Activated naive CD4-positive, alpha-beta T cell treated with anti-CD3 and anti-CD28 coated beads, Interleukin-2, amount 50 U/mL, for 72 hours (primary cell): ENCODE results near the gene CDKL4. TPM values are rescaled to one million over a fixed set of nuclear protein-coding genes. Genes with fewer than 3 reads are reported as not detected.
A peak's percentile ranks its signal among the peaks of the same experiment; 100 is the strongest.
"Not testable (repeated sequence)": the region's sequence is repeated elsewhere in the genome, so short reads cannot be mapped to it uniquely, and the experiment has no call there.

Experiments
- ATAC-seq, 2 donors: fragments of 150-1000 bp; cut with Tn5 transposase; 2 replicates each; pipeline ENCODE4 v1.10.0; 2021; ENCODE audit warnings: mild to moderate bottlenecking in 2 of 2, moderate library complexity in 2 of 2
- DNase-seq, 2 donors: peaks; one replicate each; pipeline ENCODE4 v3.0.0; 2021 to 2022; ENCODE audit warnings: low spot score in 2 of 2
- H3K27ac Mint-ChIP-seq, 2 donors: one replicate each; pipeline ENCODE4 v1.8.0; 2022; ENCODE audit warnings: mild to moderate bottlenecking in 2 of 2, mixed read lengths in 2 of 2
- H3K36me3 Mint-ChIP-seq, 2 donors: one replicate each; pipeline ENCODE4 v1.8.0; 2022; ENCODE audit warnings: mixed read lengths in 2 of 2
- H3K9me3 Mint-ChIP-seq, 2 donors: one replicate each; pipeline ENCODE4 v1.8.0; 2022; ENCODE audit warnings: mixed read lengths in 2 of 2
- total RNA-seq, 2 donors: library from RNA; stranded (reverse); gene quantifications; one replicate each; pipeline ENCODE4 v1.2.3, GENCODE V29; 2022

The CDKL4 gene
- total RNA-seq, 2 donors from 2014 or later, result not detected

GRCh38 chr2:39142904-39143605 lies 100.7 kb downstream of the CDKL4 start:
- Mint-ChIP-seq H3K36me3 (no peaks in the 10 kb centered on the region), H3K27ac (no peak overlapping the region), H3K9me3 (no peaks in the 10 kb centered on the region)
- DNase-seq (no peak), ATAC-seq (no peak)

- H3K9me3 Mint-ChIP-seq, result no peaks in the 10 kb centered on the region
- DNase-seq, result no peak
- no peak for ATAC-seq
- H3K36me3 Mint-ChIP-seq, result no peaks in the 10 kb centered on the region
- no peak overlapping the region for H3K27ac Mint-ChIP-seq
These were observed 102.2 kb downstream of the CDKL4 start for GRCh38 chr2:39141334-39142271.

- not testable (repeated sequence) for H3K27ac Mint-ChIP-seq
These were observed 102.8 kb downstream of the CDKL4 start for GRCh38 chr2:39140948-39141333.

GRCh38 chr2:39140322-39140847 lies 103.4 kb downstream of the CDKL4 start:
- DNase-seq (no peak), ATAC-seq (no peak)
- Mint-ChIP-seq H3K36me3 (no peaks in the 10 kb centered on the region), H3K9me3 (no peaks in the 10 kb centered on the region), H3K27ac (no peak overlapping the region)

More at GRCh38 chr2:39140948-39141333, 102.8 kb downstream of the CDKL4 start:
- not testable (repeated sequence) for H3K9me3 Mint-ChIP-seq, H3K36me3 Mint-ChIP-seq, ATAC-seq, DNase-seq

GRCh38 chr2:39139511-39140237 lies 104.1 kb downstream of the CDKL4 start:
- DNase-seq (no peak), ATAC-seq (no peak)
- Mint-ChIP-seq H3K36me3 (no peaks in the 10 kb centered on the region), H3K9me3 (no peaks in the 10 kb centered on the region), H3K27ac (no peak overlapping the region)

GRCh38 chr2:39138837-39139211 lies 104.9 kb downstream of the CDKL4 start:
- H3K9me3 Mint-ChIP-seq, result no peaks in the 10 kb centered on the region
- no peak for ATAC-seq
- H3K36me3 Mint-ChIP-seq, result no peaks in the 10 kb centered on the region
- no peak for DNase-seq
- no peak overlapping the region for H3K27ac Mint-ChIP-seq

- not testable (repeated sequence) for H3K36me3 Mint-ChIP-seq, H3K27ac Mint-ChIP-seq, H3K9me3 Mint-ChIP-seq, DNase-seq, ATAC-seq
These were observed 105.5 kb downstream of the CDKL4 start for GRCh38 chr2:39138187-39138836.

- ATAC-seq (peak in 1 of 2 donors; percentile 26), DNase-seq (no peak)
- Mint-ChIP-seq H3K36me3 (no peaks in the 10 kb centered on the region), H3K9me3 (no peaks in the 10 kb centered on the region), H3K27ac (no peak overlapping the region)
These were observed 107.0 kb downstream of the CDKL4 start for GRCh38 chr2:39136799-39137198.

GRCh38 chr2:39135690-39136259 lies 108.0 kb downstream of the CDKL4 start:
- ATAC-seq (no peak), DNase-seq (no peak)
- H3K36me3 Mint-ChIP-seq, result no peaks in the 10 kb centered on the region
- peak overlapping the region in 1 of 2 donors; percentile 82 for H3K27ac Mint-ChIP-seq
- no peaks in the 10 kb centered on the region for H3K9me3 Mint-ChIP-seq

- no peak overlapping the region for H3K27ac Mint-ChIP-seq
- H3K9me3 Mint-ChIP-seq, result peaks cover 0 to 4% of the 10 kb centered on the region in 2 donors
- DNase-seq, result no peak
- no peaks in the 10 kb centered on the region for H3K36me3 Mint-ChIP-seq
- ATAC-seq, result no peak
These were observed 110.4 kb downstream of the CDKL4 start for GRCh38 chr2:39133215-39133851.

- Mint-ChIP-seq H3K36me3 (peaks cover 0 to 10% of the 10 kb centered on the region in 2 donors), H3K27ac (peak overlapping the region; percentile 65 to 77), H3K9me3 (peaks cover 0 to 4% of the 10 kb centered on the region in 2 donors)
- DNase-seq, result peak in 1 of 2 donors; percentile 69
- peak; percentile 71 to 76 for ATAC-seq
These were observed 114.8 kb downstream of the CDKL4 start for GRCh38 chr2:39128919-39129391.

GRCh38 chr2:39127973-39128372 lies 115.8 kb downstream of the CDKL4 start:
- Mint-ChIP-seq H3K9me3 (peaks cover 0 to 4% of the 10 kb centered on the region in 2 donors), H3K36me3 (peaks cover 0 to 15% of the 10 kb centered on the region in 2 donors), H3K27ac (peak overlapping the region in 1 of 2 donors; percentile 77)
- ATAC-seq, result peak; percentile 44 to 60
- peak in 1 of 2 donors; percentile 37 for DNase-seq
